Lower leg skin (tissue), 3 donors: ENCODE results near the gene MAPK12.

ENCODE experiments used
- CTCF ChIP-seq, 3 donors: fragments of 450-650 bp; IDR thresholded peaks; one replicate each; pipeline ENCODE4 v1.5.1; 2016; ENCODE audit warnings: antibody characterized with exemption in 3 of 3, mild to moderate bottlenecking in 3 of 3, moderate library complexity in 2 of 3
- POLR2A ChIP-seq, 2 donors: fragments of 450-650 bp; IDR thresholded peaks; one replicate each; pipeline ENCODE4 v1.6.1; 2016 to 2017; ENCODE audit warnings: antibody characterized with exemption in 2 of 2, mild to moderate bottlenecking in 1 of 2, moderate library complexity in 1 of 2

GRCh38 chr22:50281957-50282356 is 20.5 kb upstream of the MAPK12 start:
- TF ChIP-seq CTCF (IDR thresholded peaks at IDR 0.05) (no peak), POLR2A (IDR thresholded peaks at IDR 0.05) (no peak)
